ENCODE data around the gene ADPGK.
A peak's percentile ranks its signal among the peaks of the same experiment; 100 is the strongest.
"Not testable (repeated sequence)": the region's sequence is repeated elsewhere in the genome, so short reads cannot be mapped to it uniquely, and the experiment has no call there.

Gene ADPGK
- long read RNA-seq, donor 1, partial matches to known transcripts: 0 of 12 reads
- long read RNA-seq, donor 1, other reads (novel, unspliced or antisense): 7 of 12 reads
- long read RNA-seq, donor 2, partial matches to known transcripts: 0 of 2 reads
- long read RNA-seq, donor 2, other reads (novel, unspliced or antisense): 0 of 2 reads
- long read RNA-seq, donor 3, partial matches to known transcripts: 0 of 3 reads
- long read RNA-seq, donor 3, other reads (novel, unspliced or antisense): 0 of 3 reads
- long read RNA-seq, donor 4, full-length matches to known transcripts: 4 of 4 reads
- long read RNA-seq, donor 4, partial matches to known transcripts: 0 of 4 reads
- long read RNA-seq, donor 4, other reads (novel, unspliced or antisense): 0 of 4 reads
- long read RNA-seq, donor 5, partial matches to known transcripts: 0 of 7 reads
- long read RNA-seq, donor 5, other reads (novel, unspliced or antisense): 5 of 7 reads
- long read RNA-seq, donor 6, transcript ADPGK-201 (7 exons, 2,557 nt): major isoform, 5 of 5 reads
- long read RNA-seq, donor 6, partial matches to known transcripts: 0 of 5 reads
- long read RNA-seq, donor 6, other reads (novel, unspliced or antisense): 0 of 5 reads
- long read RNA-seq, donor 7: 0 reads
- long read RNA-seq, donor 8, transcript ADPGK-201 (7 exons, 2,557 nt): major isoform, 8 of 10 reads
- long read RNA-seq, donor 8, partial matches to known transcripts: 0 of 10 reads
- long read RNA-seq, donor 8, other reads (novel, unspliced or antisense): 0 of 10 reads

GRCh38 chr15:72783640-72784455, at the start of gene ADPGK:
Gene ADPGK (minus strand): TSS chr15:72783758. CDS start chr15:72783691, 67 bp downstream.
- DNase-seq: peak; percentile 99

DNA sequence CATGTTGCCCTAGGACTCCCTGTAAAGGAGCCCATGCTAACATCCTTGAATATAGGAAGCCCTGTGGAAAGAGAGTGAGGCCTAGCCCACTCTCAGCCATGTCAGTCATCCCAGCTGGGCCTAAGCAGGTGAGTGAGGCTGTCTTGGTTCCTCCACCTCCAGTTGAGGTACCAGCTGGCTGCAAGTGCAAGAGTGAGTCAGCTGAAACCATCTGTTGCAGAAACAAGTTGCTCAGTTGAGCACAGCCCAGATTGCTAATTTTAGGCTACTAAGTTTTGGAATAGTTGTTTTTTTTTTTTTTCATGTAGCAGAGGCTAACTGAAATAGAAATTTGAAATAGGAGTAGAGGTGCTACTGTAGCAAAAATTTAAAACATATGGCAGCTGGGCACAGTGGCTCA, 43.7 kb upstream of the ADPGK start:
- DNase-seq: no peak

DNA sequence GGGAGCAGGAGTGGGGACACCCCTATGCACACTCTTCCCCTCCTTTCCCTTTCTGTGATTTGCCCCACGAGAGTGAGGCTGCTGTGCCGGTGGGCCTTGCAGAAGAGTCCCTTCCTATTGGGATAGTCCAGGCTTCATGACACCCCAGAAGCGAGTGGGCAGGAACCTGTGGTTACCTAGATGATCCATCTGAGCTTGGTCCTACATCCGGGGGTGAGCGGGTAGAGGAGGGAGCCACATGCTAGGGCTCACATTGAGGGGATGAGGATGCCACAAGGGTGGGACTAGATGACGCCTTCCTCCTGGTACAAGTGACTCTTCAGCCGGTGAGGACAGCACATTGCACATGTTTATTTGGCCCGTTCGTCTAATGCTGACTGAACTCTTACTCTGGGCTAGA, 43.1 kb upstream of the ADPGK start:
- DNase-seq: no peak

- DNase-seq: no peak
Observed at GRCh38 chr15:72825829-72826228, 42.3 kb upstream of the ADPGK start.

- no peak for DNase-seq
Observed at GRCh38 chr15:72824781-72825180, 41.2 kb upstream of the ADPGK start.

- DNase-seq: peak; percentile 13
Observed at GRCh38 chr15:72824112-72824511, 40.6 kb upstream of the ADPGK start.

- DNase-seq: no peak
Observed at GRCh38 chr15:72820278-72820677, 36.7 kb upstream of the ADPGK start.

DNA sequence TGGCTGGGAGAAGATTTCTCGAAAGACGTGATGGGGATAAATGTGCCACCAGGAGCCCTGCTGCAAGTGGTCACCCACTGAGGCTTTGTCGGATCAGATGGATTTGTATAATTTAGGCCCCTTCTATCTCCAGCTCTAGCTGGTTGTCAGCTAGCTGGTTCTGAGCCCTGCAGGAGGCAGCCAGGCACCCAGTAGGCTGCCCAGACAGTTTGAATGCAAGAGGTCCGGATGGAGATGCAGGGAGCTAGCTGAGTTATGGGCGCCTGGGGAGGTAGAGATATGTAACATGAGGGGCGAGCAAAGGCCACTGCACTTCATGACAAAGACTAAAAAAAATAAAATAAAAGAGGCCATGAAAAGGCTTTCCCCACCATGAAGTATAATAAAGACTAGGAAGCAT, 35.1 kb upstream of the ADPGK start:
- no peak for DNase-seq

DNA sequence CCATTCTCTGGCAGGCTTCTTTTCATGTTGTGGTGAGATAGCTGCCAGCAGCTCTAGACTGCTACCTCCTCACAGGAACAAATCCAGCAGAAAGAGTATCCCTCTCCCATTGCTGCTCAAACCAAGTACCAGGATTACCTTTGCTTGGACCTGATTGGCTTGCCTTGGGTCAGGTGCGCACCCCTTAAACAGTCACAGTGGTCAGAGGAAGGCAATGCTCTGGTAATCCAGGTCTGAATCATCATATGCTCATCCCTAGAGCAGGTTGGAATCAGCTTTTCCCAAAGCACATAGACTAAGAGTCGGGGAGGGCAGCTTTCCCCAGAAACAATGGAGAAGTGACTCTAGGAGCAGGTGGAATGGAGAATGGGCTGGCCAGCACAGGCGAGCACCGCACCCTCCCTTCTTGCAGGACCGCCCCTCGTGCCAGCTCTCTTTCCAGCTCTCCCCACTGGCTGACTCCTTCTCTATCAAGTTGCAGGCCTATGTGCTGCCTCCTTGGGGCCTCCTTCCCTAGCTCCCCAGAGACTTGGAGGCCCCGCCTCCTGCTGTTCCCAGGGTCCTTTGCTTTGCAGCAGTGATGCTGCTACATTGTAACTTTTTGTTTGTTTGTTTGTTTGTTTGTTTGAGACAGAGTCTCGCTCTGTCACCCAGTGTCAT, 29.9 kb upstream of the ADPGK start:
- DNase-seq: no peak

GRCh38 chr15:72809329-72809728, 25.8 kb upstream of the ADPGK start:
- DNase-seq: no peak

- DNase-seq: not testable (repeated sequence)
Observed at GRCh38 chr15:72807346-72807745, 23.8 kb upstream of the ADPGK start.

- DNase-seq: no peak
Observed at GRCh38 chr15:72803006-72803405, 19.4 kb upstream of the ADPGK start.

GRCh38 chr15:72801590-72802325, 18.2 kb upstream of the ADPGK start:
- DNase-seq: no peak

DNA sequence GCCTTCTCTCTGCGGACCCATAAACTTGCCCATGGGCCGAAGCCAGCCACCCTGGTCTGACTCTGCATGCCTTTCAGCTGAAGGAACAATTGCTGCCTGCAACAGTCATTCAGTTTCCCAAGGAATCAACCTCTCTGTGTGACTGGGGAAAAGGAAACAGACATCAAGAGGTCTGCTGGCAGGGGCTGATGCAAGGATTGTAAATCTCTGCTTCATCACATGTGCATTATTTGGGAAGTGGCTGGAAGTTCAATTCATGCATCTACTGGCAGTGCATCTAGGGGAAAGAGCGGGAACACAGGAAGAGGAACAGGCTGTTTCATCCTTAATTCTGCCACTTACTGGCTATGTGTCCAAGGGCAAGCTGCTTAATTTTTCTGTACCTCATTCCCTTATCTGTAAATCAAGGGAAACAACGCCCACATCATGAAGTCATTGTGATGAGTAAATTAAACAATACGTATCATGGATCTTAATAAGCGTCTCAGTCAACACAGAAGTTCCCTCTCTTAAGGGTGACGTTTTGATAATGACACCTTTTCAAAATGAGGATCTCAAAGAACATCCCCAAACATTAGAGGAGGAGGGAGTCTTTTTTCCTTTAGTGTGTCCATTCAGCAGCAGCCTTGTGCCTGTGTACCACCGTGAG, 17.4 kb upstream of the ADPGK start:
- DNase-seq: no peak

DNA sequence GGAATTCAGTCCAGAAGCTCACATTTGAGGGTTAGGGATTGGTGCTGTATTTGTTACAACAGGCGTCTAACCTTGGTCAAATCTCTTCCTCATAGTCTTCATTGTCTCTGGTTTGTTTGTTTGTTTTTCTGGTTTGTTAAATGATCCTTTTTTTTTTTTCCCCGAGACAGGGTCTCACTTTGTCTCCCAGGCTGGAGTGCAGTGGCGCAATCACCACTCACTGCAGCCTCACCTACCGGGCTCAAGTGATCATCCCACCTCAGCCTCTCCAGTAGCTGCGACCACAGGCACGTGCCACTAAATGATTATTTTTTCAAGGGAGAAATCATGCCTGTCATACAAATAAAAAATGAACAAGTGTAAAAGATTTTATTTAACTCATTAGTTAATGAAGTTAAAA, 14.3 kb upstream of the ADPGK start:
- peak; percentile 2 for DNase-seq

GRCh38 chr15:72797338-72797689, 13.8 kb upstream of the ADPGK start:
- DNase-seq: no peak

GRCh38 chr15:72796515-72797337, 13.2 kb upstream of the ADPGK start:
- DNase-seq: peak; percentile 77

- DNase-seq: no peak
Observed at GRCh38 chr15:72796210-72796514, 12.6 kb upstream of the ADPGK start.

GRCh38 chr15:72793766-72794660, 10.5 kb upstream of the ADPGK start:
- no peak for DNase-seq

Data from right kidney (tissue), 9 donors.